H1 (cell line): ENCODE data around the gene ATP2B3. TPM values are rescaled to one million over a fixed set of nuclear protein-coding genes. Genes with fewer than 3 reads are reported as not detected.

Experiments
- KDM4A ChIP-seq: IDR thresholded peaks from one replicate; pipeline ENCODE4 v1.7.1; 2012; ENCODE audit warnings: low read depth, mild to moderate bottlenecking, moderate library complexity, low read length, inconsistent platforms; ENCODE audit not compliant: severe bottlenecking
- polyA plus RNA-seq, 7 experiments: library from polyadenylated mRNA; depleted of rRNA in 3 of 7; stranded (reverse) in 5 of 7; unstranded in 2 of 7; fragments of >200 nt in 5 of 7; fragments of 200-250 nt in 2 of 7; gene quantifications; 1 replicate in 5 of 7; 2 replicates in 1 of 7; 4 replicates in 1 of 7; pipeline versions ENCODE4 v1.2.1 to v1.2.3, GENCODE V29; 2011 to 2013; ENCODE audit warnings: missing spikeins in 2 of 7, mixed read lengths in 2 of 7
- total RNA-seq: library from RNA; stranded (reverse); fragmentation: NEBNext Ultra II Directional; extraction: Animal tissue kit (Norgen Biotek cat#: 25700); gene quantifications from 2 replicates; pipeline ENCODE4 v1.2.1, GENCODE V29; 2021

The ATP2B3 gene
- total and polyA plus RNA-seq, 2 of the 8 experiments (the other 6 are each of a cell fraction or from before 2014, with no cell fraction given) = 0.14 to 0.19 TPM

GRCh38 chrX:153578889-153579288 is 61.4 kb downstream of the ATP2B3 start (continued):
- TF ChIP-seq KDM4A = no peak
